DOHH2 (cell line): ENCODE data around the gene RAB3GAP1.
"Not testable (repeated sequence)": the region's sequence is repeated elsewhere in the genome, so short reads cannot be mapped to it uniquely, and the experiment has no call there.

ENCODE experiments used
- CTCF ChIP-seq: fragments of 200-600 bp; sonication (generic); IDR thresholded peaks from one replicate; pipeline ENCODE4 v1.5.1; 2014; ENCODE audit warnings: antibody characterized with exemption, mild to moderate bottlenecking, low read depth, low read length; ENCODE audit not compliant: poor library complexity, severe bottlenecking
- EZH2phosphoT487 ChIP-seq: fragments of 200-600 bp; sonication (generic); IDR thresholded peaks from 2 replicates; pipeline ENCODE4 v1.6.1; 2017; ENCODE audit warnings: borderline replicate concordance, mild to moderate bottlenecking, antibody characterized with exemption, low read length, moderate library complexity, mixed read lengths

- TF ChIP-seq CTCF, EZH2phosphoT487: not testable (repeated sequence)
These were observed 37.5 kb downstream of the RAB3GAP1 start for GRCh38 chr2:135089597-135089996.
